ENCODE measurements around the gene CXCL8.

CXCL8 gene

DNA sequence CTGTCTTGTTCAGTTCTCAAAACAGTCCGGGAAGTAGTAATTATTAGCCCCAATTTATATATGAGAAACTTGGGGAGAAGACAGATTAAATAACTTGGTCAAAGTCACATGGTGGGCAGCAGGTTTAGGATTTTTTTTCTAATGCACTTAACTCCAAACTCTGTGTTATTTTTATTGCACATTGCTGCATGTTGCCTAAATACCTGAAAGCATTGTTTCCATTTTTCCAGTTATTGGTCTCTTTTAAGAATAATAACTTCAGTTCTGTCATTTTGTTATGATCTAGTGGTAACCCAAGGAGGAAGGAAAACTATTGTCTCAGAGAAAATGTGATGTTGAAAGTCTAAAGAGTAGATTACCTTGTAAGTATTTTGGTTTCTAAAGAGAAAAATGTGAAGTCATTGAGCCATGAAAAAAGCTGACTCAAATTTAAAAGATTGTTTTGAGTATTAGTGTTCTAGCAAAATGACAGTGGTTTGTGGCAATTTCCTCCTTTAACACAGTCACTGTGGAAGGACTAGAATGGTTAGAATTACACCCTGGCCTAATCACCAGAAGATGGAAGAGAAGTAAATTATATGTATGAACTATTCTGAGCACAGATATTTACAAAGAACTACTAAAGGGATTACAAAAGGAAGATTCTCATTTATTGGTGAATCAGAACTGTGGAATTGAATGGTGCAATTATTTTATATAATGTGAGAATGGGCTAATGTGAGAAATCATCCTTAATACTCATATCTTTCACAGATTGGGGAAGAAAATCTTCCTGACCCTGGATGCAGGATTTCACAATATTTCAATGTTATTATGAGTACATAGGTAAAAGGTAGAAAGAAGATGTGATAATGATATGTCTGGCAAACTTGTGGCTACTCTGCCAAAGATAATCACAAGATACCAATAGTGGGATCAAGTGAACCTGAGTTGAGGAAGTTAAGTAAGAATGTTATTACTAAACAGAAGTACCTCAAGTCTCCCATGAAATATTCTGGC lies 21.7 kb upstream of the CXCL8 start:
- Histone ChIP-seq H3K4me3 (ENCODE audit: low read depth, low read length) (no peak overlapping the region), H3K36me3 (no peaks in the 10 kb centered on the region), H3K27me3 (ENCODE audit: insufficient read depth, low read depth, severe bottlenecking) (no peaks in the 10 kb centered on the region), H3K27ac (no peak overlapping the region), H3K9me3 (ENCODE audit: severe bottlenecking) (no peaks in the 10 kb centered on the region)
- DNase-seq, result no peak
- TF ChIP-seq, protein P1, sequence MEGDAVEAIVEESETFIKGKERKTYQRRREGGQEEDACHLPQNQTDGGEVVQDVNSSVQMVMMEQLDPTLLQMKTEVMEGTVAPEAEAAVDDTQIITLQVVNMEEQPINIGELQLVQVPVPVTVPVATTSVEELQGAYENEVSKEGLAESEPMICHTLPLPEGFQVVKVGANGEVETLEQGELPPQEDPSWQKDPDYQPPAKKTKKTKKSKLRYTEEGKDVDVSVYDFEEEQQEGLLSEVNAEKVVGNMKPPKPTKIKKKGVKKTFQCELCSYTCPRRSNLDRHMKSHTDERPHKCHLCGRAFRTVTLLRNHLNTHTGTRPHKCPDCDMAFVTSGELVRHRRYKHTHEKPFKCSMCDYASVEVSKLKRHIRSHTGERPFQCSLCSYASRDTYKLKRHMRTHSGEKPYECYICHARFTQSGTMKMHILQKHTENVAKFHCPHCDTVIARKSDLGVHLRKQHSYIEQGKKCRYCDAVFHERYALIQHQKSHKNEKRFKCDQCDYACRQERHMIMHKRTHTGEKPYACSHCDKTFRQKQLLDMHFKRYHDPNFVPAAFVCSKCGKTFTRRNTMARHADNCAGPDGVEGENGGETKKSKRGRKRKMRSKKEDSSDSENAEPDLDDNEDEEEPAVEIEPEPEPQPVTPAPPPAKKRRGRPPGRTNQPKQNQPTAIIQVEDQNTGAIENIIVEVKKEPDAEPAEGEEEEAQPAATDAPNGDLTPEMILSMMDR (IDR thresholded peaks at IDR 0.05; ENCODE audit: low read depth, low read length), result no peak

DNA sequence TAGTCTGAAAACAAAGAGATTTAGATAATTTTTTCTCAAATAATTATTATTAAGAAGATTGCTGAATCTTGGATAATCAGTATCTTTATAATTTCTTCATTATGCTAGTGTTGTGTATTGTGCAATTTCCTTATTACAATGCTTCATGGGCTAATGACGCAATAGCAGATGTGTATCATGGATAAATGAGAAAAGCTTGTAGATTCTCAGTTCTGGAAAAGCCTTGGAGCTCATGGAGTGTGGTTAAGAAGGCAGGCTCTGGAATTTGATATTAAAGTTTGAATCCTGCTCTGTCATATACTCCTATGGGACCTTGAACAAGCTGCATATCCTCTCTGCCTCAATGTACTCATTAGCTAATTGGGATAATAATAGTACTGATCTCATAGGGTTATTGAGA lies 18.9 kb upstream of the CXCL8 start:
- no peaks in the 10 kb centered on the region for H3K9me3 ChIP-seq (ENCODE audit: severe bottlenecking)
- DNase-seq, result no peak
- TF ChIP-seq, protein P1 (IDR thresholded peaks at IDR 0.05; ENCODE audit: low read depth, low read length), result no peak
- H3K27ac ChIP-seq, result no peak overlapping the region
- H3K4me3 ChIP-seq (ENCODE audit: low read depth, low read length), result no peak overlapping the region
- H3K27me3 ChIP-seq (ENCODE audit: insufficient read depth, low read depth, severe bottlenecking), result no peaks in the 10 kb centered on the region
- no peaks in the 10 kb centered on the region for H3K36me3 ChIP-seq

DNA sequence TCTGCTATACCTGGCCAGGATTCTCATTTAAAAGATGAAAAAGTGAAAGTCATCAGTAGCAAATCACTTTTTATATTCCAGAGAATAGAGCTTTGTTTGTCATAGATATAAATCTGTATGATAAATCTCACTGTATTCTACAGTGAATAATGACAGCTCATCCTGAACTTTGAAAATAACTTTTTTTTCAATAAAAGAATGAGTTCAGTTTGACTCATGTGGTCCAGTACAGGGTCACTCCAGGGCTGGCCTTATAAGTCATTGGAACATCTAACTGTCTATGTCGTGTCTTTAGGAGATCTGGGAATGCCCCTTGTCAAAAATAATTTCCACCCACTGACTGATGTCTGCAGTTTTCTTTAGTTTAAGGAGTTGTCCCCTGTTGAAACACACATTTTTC lies 18.5 kb upstream of the CXCL8 start:
- Histone ChIP-seq H3K36me3 (no peaks in the 10 kb centered on the region), H3K27ac (no peak overlapping the region), H3K9me3 (ENCODE audit: severe bottlenecking) (no peaks in the 10 kb centered on the region), H3K4me3 (ENCODE audit: low read depth, low read length) (no peak overlapping the region), H3K27me3 (ENCODE audit: insufficient read depth, low read depth, severe bottlenecking) (no peaks in the 10 kb centered on the region)
- no peak for DNase-seq
- TF ChIP-seq, protein P1 (IDR thresholded peaks at IDR 0.05; ENCODE audit: low read depth, low read length), result no peak

DNA sequence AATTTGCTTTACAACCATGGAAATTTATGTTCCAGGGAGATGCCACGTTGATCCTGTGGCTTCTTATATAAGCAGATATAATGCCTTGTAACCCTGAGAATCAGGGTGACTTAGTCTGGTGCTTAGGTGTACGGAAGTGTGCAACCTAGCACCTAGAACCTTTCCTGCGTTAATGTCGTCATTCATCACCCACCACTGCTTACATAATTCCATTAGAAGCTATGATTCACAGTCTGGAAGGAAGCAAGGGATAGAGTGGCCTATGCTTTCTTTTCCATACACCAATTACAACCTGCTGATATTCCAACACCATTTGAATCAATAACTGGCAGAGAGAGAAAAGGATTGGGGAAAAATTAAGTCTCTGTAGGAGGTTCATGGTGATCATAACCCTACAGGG lies 17.3 kb upstream of the CXCL8 start:
- Histone ChIP-seq H3K9me3 (ENCODE audit: severe bottlenecking) (no peaks in the 10 kb centered on the region), H3K27me3 (ENCODE audit: insufficient read depth, low read depth, severe bottlenecking) (no peaks in the 10 kb centered on the region), H3K36me3 (no peaks in the 10 kb centered on the region), H3K27ac (no peak overlapping the region), H3K4me3 (ENCODE audit: low read depth, low read length) (no peak overlapping the region)
- TF ChIP-seq, protein P1 (IDR thresholded peaks at IDR 0.05; ENCODE audit: low read depth, low read length), result no peak
- no peak for DNase-seq

DNA sequence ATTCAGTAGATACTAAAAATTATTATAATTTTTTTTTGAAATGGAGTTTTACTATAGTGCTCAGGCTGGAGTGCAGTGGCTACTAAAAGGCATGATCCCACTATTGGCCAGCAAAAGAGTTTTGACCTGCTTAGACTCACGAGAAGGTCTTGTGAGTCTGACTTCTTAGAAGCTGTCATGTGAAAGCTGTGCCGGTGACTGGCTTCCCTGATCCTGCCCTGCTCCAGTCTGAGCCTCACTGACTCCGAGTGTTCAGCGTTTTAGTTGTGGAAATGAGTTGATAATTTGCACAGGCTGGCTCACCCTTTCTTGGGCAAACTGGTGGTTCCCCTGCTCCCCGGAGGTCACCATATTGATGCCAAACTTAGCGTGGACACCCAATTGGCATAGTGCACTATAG lies 16.4 kb upstream of the CXCL8 start:
- no peak for DNase-seq
- Histone ChIP-seq H3K36me3 (no peaks in the 10 kb centered on the region), H3K27ac (no peak overlapping the region), H3K9me3 (ENCODE audit: severe bottlenecking) (no peaks in the 10 kb centered on the region), H3K27me3 (ENCODE audit: insufficient read depth, low read depth, severe bottlenecking) (no peaks in the 10 kb centered on the region), H3K4me3 (ENCODE audit: low read depth, low read length) (no peak overlapping the region)
- TF ChIP-seq, protein P1 (IDR thresholded peaks at IDR 0.05; ENCODE audit: low read depth, low read length), result no peak

All from WERI-Rb-1 (cell line).